ENCODE data around the gene MYO6.

The MYO6 gene

DNA sequence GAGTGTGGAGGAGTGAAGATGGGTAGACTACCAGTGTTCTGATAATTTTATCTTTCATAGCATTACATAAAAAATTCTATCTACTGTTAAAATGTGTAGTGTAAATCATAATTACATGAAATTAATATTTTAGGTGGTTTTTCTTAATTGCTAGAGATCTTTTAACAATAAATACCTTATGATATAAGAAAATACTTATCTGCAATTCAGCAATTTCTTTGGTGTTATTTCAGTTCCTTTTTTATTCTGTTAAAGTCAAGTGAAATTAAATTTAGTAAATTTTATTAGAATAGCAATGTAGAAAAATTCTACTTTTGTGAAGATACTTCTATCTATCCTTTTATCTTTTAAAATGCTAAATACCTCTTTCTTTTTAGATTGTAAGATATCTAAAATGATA lies 219.1 kb downstream of the MYO6 start:
- no peaks in the 10 kb centered on the region for H3K27me3 ChIP-seq (ENCODE audit: insufficient read depth, low read depth)
- H3K27ac ChIP-seq, result no peak overlapping the region
- TF ChIP-seq, protein P1, sequence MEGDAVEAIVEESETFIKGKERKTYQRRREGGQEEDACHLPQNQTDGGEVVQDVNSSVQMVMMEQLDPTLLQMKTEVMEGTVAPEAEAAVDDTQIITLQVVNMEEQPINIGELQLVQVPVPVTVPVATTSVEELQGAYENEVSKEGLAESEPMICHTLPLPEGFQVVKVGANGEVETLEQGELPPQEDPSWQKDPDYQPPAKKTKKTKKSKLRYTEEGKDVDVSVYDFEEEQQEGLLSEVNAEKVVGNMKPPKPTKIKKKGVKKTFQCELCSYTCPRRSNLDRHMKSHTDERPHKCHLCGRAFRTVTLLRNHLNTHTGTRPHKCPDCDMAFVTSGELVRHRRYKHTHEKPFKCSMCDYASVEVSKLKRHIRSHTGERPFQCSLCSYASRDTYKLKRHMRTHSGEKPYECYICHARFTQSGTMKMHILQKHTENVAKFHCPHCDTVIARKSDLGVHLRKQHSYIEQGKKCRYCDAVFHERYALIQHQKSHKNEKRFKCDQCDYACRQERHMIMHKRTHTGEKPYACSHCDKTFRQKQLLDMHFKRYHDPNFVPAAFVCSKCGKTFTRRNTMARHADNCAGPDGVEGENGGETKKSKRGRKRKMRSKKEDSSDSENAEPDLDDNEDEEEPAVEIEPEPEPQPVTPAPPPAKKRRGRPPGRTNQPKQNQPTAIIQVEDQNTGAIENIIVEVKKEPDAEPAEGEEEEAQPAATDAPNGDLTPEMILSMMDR (conservative IDR thresholded peaks at IDR 0.05; ENCODE audit: low read depth, low read length), result no peak
- H3K4me3 ChIP-seq (IDR thresholded peaks at IDR 0.05; ENCODE audit: insufficient read depth, low read depth, low read length), result no peak overlapping the region
- no peak overlapping the region for H3K9ac ChIP-seq
- H3K79me2 ChIP-seq (ENCODE audit: insufficient read depth, low read depth), result no peaks in the 10 kb centered on the region
- H4K20me1 ChIP-seq (ENCODE audit: insufficient read depth), result no peaks in the 10 kb centered on the region
- H2AFZ ChIP-seq (ENCODE audit: low read depth), result no peak overlapping the region
- H3K4me2 ChIP-seq, result no peak overlapping the region
- H3K36me3 ChIP-seq (ENCODE audit: insufficient read depth), result no peaks in the 10 kb centered on the region
- H3K4me1 ChIP-seq (ENCODE audit: low read depth, poor library complexity, severe bottlenecking), result no peaks in the 10 kb centered on the region
